ENCODE data around the gene RCBTB1.
"Not testable (repeated sequence)": the region's sequence is repeated elsewhere in the genome, so short reads cannot be mapped to it uniquely, and the experiment has no call there.

RCBTB1 gene

DNA sequence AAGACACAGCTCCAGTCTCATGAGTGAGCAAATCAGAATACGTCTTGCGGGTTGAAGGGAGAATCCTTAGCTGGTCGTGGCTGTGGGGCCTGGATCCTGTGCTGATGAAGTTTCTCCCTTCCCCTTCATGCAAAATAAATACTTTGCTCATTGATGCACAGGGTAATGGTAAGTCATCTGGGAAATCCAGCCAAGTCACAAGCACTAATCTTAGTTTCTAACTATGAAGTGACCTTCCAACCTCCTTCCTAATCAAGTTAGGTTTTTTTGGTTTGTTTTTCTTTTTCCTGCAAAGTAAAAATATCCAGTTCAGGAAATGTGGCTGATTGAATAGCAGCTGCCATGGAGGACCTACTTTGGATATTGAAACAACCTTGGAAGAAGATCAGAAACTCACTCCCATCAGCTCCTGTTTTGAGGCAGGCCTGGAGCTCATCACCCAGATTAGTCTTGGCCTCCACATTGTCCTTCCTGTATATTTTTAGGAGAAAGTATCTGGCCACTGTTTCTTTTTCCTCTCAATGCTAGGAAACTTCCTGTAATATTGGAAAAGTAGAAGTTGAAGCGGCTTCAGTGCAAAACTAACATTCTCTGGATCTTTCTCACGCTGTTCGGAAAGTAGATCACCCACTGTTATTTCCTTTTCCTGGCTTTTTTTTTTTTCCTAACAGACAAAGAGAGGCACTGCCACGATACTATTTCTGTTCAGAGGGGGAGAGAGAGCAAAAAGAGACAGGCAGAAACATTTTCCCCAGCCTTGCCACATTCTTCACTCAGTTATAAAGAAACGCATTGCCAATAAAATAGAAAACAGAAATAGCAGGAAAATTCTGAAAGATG, 30.7 kb upstream of the RCBTB1 start (continued):
- TF ChIP-seq ZNF341 (tag by site-specific recombination; IDR thresholded peaks at IDR 0.05; ENCODE audit: low read depth) (no peak), IKZF3 (tag by site-specific recombination; IDR thresholded peaks at IDR 0.05) (no peak), HOXC10 (CRISPR knock-in tag; IDR thresholded peaks at IDR 0.05) (no peak), ZNF621 (tag by site-specific recombination; IDR thresholded peaks at IDR 0.05) (no peak)

- POLR2A ChIA-PET = not testable (repeated sequence)
Measured at GRCh38 chr13:49612042-49612441, 26.7 kb upstream of the RCBTB1 start.

DNA sequence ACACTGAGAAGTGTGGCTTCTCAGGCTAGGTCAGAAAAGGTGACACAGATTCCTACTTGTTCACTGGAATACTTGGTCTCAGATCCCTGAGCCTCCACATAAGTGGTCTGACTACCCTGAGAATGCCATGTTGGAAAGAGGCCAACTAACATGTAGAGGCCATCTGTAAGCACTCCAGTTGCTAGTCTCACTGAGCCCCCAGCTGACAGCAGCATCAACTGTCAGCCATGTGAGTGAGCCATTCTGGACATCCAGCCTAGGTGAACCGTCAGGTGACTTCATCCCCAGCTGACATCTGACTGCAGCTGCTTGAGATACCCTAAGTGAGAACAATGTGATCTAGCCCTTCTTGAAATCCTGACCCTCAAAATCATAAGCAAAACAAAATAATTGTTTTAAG, 24.8 kb upstream of the RCBTB1 start:
- ChIA-PET POLR2A (no interaction called here), CTCF (no interaction called here)
- H3K4me1 ChIP-seq (ENCODE audit: control insufficient read depth, insufficient read depth, low read length) = no peaks in the 10 kb centered on the region
- H3K27ac ChIP-seq (ENCODE audit: extremely low read depth, low read depth, low read length) = no peak overlapping the region
- no peaks in the 10 kb centered on the region for H3K9me3 ChIP-seq (ENCODE audit: control insufficient read depth, insufficient read depth, low read depth, low read length)
- H3K4me3 ChIP-seq (ENCODE audit: low read depth, low read length) = no peak overlapping the region
- no peaks in the 10 kb centered on the region for H3K36me3 ChIP-seq (ENCODE audit: control insufficient read depth in 2 of 2, insufficient read depth in 1 of 2, low read length in 2 of 2)
- no peak for TF ChIP-seq SP3 (tag by site-specific recombination; IDR thresholded peaks at IDR 0.05)
- peak; percentile 51; the same call in 1 of the 2 replicates for TF ChIP-seq ZNF548 (tag by site-specific recombination; IDR thresholded peaks at IDR 0.05)

More at GRCh38 chr13:49612042-49612441, 26.7 kb upstream of the RCBTB1 start:
- H3K4me3 ChIP-seq (ENCODE audit: low read depth, low read length); CTCF ChIA-PET; H3K36me3 ChIP-seq (ENCODE audit: control insufficient read depth in 2 of 2, insufficient read depth in 1 of 2, low read length in 2 of 2); H3K4me1 ChIP-seq (ENCODE audit: control insufficient read depth, insufficient read depth, low read length); H3K9me3 ChIP-seq (ENCODE audit: control insufficient read depth, insufficient read depth, low read depth, low read length); H3K27ac ChIP-seq (ENCODE audit: extremely low read depth, low read depth, low read length): not testable (repeated sequence)
- TF ChIP-seq, protein P1, sequence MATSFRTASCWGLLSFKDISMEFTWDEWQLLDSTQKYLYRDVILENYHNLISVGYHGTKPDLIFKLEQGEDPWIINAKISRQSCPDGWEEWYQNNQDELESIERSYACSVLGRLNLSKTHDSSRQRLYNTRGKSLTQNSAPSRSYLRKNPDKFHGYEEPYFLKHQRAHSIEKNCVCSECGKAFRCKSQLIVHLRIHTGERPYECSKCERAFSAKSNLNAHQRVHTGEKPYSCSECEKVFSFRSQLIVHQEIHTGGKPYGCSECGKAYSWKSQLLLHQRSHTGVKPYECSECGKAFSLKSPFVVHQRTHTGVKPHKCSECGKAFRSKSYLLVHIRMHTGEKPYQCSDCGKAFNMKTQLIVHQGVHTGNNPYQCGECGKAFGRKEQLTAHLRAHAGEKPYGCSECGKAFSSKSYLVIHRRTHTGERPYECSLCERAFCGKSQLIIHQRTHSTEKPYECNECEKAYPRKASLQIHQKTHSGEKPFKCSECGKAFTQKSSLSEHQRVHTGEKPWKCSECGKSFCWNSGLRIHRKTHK (tag by site-specific recombination; IDR thresholded peaks at IDR 0.05) = peak; percentile 97

DNA sequence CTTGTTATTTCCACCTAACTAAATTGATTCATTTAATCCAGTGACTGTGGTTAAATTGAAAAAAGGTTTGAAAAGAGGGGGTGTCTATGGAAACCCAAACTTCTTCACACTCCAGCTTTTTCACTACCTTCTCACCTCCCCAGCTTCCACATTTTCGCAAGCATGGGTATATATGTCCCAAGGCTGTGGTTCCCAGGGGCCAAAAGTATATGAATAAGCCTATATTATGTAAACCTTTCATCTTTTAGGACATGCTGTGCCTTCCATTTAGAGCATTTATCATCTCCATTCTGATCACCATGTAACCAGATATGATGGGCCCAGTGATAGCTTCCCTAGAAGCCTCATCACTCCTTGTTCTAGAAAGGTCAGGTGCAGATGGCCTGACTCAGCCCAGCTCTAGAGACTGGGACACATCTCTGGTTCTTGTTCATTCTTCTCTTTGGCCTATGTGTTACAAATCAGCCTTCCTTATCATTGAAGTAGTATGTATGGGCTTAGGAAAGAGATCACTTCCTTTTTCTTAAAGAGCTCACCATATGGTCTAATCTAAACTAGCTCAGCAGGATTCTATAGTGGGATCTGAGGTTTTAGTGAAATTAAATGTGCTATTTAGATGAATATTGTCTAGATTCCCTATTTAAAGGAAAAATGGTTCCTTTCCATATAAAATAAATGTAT, 23.4 kb upstream of the RCBTB1 start:
- Histone ChIP-seq H3K27ac (ENCODE audit: extremely low read depth, low read depth, low read length) (no peak overlapping the region), H3K9me3 (ENCODE audit: control insufficient read depth, insufficient read depth, low read depth, low read length) (no peaks in the 10 kb centered on the region), H3K4me3 (ENCODE audit: low read depth, low read length) (no peak overlapping the region), H3K4me1 (ENCODE audit: control insufficient read depth, insufficient read depth, low read length) (no peaks in the 10 kb centered on the region), H3K36me3 (ENCODE audit: control insufficient read depth in 2 of 2, insufficient read depth in 1 of 2, low read length in 2 of 2) (no peaks in the 10 kb centered on the region)
- ChIA-PET CTCF (interaction anchor here (0.6 to 1.0 kb wide), 5 partner anchors 13 to 456 kb away, joined by 3 to 4 read pairs (median 3); no protein-coding TSS in a partner anchor), POLR2A (no interaction called here)
- no peak for TF ChIP-seq ZNF449 (tag by site-specific recombination; IDR thresholded peaks at IDR 0.05)

GRCh38 chr13:49607761-49608160, 22.4 kb upstream of the RCBTB1 start:
- Histone ChIP-seq H3K4me3 (ENCODE audit: low read depth, low read length) (no peak overlapping the region), H3K36me3 (ENCODE audit: control insufficient read depth in 2 of 2, insufficient read depth in 1 of 2, low read length in 2 of 2) (no peaks in the 10 kb centered on the region), H3K27ac (ENCODE audit: extremely low read depth, low read depth, low read length) (no peak overlapping the region), H3K9me3 (ENCODE audit: control insufficient read depth, insufficient read depth, low read depth, low read length) (no peaks in the 10 kb centered on the region), H3K4me1 (ENCODE audit: control insufficient read depth, insufficient read depth, low read length) (no peaks in the 10 kb centered on the region)
- ChIA-PET CTCF (interaction anchor here (1.6 kb wide), 1 partner anchor 305 kb away, joined by 9 read pairs; no protein-coding TSS in a partner anchor), POLR2A (no interaction called here)
- TF ChIP-seq ZNF175 (tag by site-specific recombination; IDR thresholded peaks at IDR 0.05) (no peak), ZNF777 (tag by site-specific recombination; IDR thresholded peaks at IDR 0.05; ENCODE audit: borderline replicate concordance) (no peak), ZNF521 (tag by site-specific recombination; IDR thresholded peaks at IDR 0.05) (no peak), ZFP37 (tag by site-specific recombination; IDR thresholded peaks at IDR 0.05) (no peak), ZNF239 (tag by site-specific recombination; IDR thresholded peaks at IDR 0.05) (no peak), ZNF140 (tag by site-specific recombination; IDR thresholded peaks at IDR 0.05) (no peak), GFI1B (tag by site-specific recombination; IDR thresholded peaks at IDR 0.05) (no peak), ZNF792 (tag by site-specific recombination; IDR thresholded peaks at IDR 0.05) (no peak), HOXD13 (CRISPR knock-in tag; IDR thresholded peaks at IDR 0.05; ENCODE audit: borderline replicate concordance) (no peak), ZNF76 (tag by site-specific recombination; IDR thresholded peaks at IDR 0.05; ENCODE audit: borderline replicate concordance, low read depth) (no peak)
- TF ChIP-seq, protein P2, sequence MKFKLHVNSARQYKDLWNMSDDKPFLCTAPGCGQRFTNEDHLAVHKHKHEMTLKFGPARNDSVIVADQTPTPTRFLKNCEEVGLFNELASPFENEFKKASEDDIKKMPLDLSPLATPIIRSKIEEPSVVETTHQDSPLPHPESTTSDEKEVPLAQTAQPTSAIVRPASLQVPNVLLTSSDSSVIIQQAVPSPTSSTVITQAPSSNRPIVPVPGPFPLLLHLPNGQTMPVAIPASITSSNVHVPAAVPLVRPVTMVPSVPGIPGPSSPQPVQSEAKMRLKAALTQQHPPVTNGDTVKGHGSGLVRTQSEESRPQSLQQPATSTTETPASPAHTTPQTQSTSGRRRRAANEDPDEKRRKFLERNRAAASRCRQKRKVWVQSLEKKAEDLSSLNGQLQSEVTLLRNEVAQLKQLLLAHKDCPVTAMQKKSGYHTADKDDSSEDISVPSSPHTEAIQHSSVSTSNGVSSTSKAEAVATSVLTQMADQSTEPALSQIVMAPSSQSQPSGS (tag by site-specific recombination; IDR thresholded peaks at IDR 0.05; ENCODE audit: low read depth) = no peak
- TF ChIP-seq, protein P3, sequence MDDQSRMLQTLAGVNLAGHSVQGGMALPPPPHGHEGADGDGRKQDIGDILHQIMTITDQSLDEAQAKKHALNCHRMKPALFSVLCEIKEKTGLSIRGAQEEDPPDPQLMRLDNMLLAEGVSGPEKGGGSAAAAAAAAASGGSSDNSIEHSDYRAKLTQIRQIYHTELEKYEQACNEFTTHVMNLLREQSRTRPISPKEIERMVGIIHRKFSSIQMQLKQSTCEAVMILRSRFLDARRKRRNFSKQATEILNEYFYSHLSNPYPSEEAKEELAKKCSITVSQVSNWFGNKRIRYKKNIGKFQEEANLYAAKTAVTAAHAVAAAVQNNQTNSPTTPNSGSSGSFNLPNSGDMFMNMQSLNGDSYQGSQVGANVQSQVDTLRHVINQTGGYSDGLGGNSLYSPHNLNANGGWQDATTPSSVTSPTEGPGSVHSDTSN (CRISPR knock-in tag; IDR thresholded peaks at IDR 0.05) = no peak

Measured in HEK293 (cell line).